ENCODE measurements around the gene ACSF3.

GRCh38 chr16:89139907-89140361, 46.3 kb downstream of the ACSF3 start:
- TF ChIP-seq CTCF (IDR thresholded peaks at IDR 0.05 in 4 of 5, conservative IDR thresholded peaks at IDR 0.05 in 1 of 5) (no peak), POLR2A (IDR thresholded peaks at IDR 0.05) (no peak)

All from gastrocnemius medialis (tissue), 4 donors.